H1 (cell line): Measurements from ENCODE around the gene UBC. TPM values are rescaled to one million over a fixed set of nuclear protein-coding genes. Genes with fewer than 3 reads are reported as not detected.

ENCODE experiments used
- JUN ChIP-seq: IDR thresholded peaks from 2 replicates; pipeline ENCODE4 v1.6.1; 2011; ENCODE audit warnings: low read depth, mild to moderate bottlenecking, improper control_type of control experiment, low read length
- KDM4A ChIP-seq: IDR thresholded peaks from one replicate; pipeline ENCODE4 v1.7.1; 2012; ENCODE audit warnings: low read depth, mild to moderate bottlenecking, moderate library complexity, low read length, inconsistent platforms; ENCODE audit not compliant: severe bottlenecking
- POLR2AphosphoS5 ChIP-seq: IDR thresholded peaks from 2 replicates; pipeline ENCODE4 v1.6.1; 2011; ENCODE audit warnings: low read depth, low read length
- POU5F1 ChIP-seq: IDR thresholded peaks from 2 replicates; pipeline ENCODE4 v1.6.1; 2011; ENCODE audit warnings: low read depth, mild to moderate bottlenecking, low read length, moderate library complexity
- SUZ12 ChIP-seq: fragments of 200-600 bp; sonication (generic); IDR thresholded peaks from 2 replicates; pipeline ENCODE4 v1.6.1; 2012; ENCODE audit warnings: mild to moderate bottlenecking, inconsistent platforms, low read length, moderate library complexity, mixed read lengths
- TBP ChIP-seq: IDR thresholded peaks from 2 replicates; pipeline ENCODE4 v1.6.1; 2011; ENCODE audit warnings: low read depth, low read length, improper control_type of control experiment
- polyA plus RNA-seq, 7 experiments: library from polyadenylated mRNA; depleted of rRNA in 3 of 7; stranded (reverse) in 5 of 7; unstranded in 2 of 7; fragments of >200 nt in 5 of 7; fragments of 200-250 nt in 2 of 7; gene quantifications; 1 replicate in 5 of 7; 2 replicates in 1 of 7; 4 replicates in 1 of 7; pipeline versions ENCODE4 v1.2.1 to v1.2.3, GENCODE V29; 2011 to 2013; ENCODE audit warnings: missing spikeins in 2 of 7, mixed read lengths in 2 of 7
- total RNA-seq: library from RNA; stranded (reverse); fragmentation: NEBNext Ultra II Directional; extraction: Animal tissue kit (Norgen Biotek cat#: 25700); gene quantifications from 2 replicates; pipeline ENCODE4 v1.2.1, GENCODE V29; 2021
- TF ChIP-seq, protein P1 (sequence below): fragments of 300-600 bp; sonication (generic); IDR thresholded peaks from 2 replicates; pipeline ENCODE4 v1.7.1; 2012; ENCODE audit warnings: low read length, moderate library complexity, mild to moderate bottlenecking, inconsistent platforms; ENCODE audit not compliant: insufficient replicate concordance
- TF ChIP-seq, protein P2 (sequence below): IDR thresholded peaks from 2 replicates; pipeline ENCODE4 v1.6.1; 2012; ENCODE audit warnings: inconsistent platforms
- TF ChIP-seq, protein P3 (sequence below): IDR thresholded peaks from 2 replicates; pipeline ENCODE4 v1.6.1; 2011; ENCODE audit warnings: low read depth, mild to moderate bottlenecking, low read length; ENCODE audit not compliant: insufficient read depth

The UBC gene
- total and polyA plus RNA-seq, 2 of the 8 experiments (the other 6 are each of a cell fraction or from before 2014, with no cell fraction given): 559 to 749 TPM

DNA sequence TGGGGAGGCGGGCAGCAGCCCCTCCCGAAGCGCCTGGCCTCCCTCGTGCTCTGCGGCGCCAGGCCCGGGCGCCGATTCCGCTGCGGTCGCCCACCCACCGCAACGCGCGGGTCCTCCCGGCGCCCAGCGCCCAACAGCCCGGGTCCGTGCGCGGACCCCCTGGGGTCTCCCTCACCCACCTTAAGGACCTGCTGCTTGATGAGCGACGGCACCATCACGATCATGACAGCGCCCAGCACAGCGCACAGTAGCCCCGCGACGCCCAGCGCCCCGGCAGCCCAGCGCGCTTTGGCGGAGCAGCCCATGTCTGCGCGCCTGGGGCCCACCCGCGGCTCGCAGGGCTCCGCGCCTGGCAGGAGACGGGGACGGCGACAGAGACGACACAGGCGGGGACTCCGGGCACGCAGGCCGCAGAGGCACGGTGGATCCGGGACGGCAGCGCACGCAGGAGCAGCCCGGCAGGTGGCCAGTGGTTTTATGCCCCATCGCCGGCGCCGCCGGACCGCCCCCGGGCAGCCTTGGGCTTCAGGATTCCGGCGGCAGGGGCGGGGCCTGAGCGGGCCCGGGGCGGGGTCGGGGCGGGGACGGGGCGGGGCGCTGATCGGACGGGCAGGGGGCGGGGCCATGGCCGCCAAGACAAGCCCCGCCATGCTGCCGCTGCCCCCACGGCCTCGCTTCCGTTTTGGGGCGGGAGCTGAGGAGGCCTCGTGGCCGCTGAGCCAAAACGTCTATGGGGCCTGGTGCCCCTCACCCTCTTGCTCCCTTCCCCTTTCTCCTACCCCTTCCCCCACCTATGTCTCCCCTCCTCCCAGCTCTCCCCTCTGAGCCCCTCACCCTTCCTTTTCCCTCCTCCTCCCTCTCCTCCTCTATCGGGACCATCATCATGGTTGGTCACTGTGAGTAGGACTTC lies 50.8 kb downstream of the UBC start, which contains the start of gene SCARB1 (continued):
- TF ChIP-seq, protein P1, sequence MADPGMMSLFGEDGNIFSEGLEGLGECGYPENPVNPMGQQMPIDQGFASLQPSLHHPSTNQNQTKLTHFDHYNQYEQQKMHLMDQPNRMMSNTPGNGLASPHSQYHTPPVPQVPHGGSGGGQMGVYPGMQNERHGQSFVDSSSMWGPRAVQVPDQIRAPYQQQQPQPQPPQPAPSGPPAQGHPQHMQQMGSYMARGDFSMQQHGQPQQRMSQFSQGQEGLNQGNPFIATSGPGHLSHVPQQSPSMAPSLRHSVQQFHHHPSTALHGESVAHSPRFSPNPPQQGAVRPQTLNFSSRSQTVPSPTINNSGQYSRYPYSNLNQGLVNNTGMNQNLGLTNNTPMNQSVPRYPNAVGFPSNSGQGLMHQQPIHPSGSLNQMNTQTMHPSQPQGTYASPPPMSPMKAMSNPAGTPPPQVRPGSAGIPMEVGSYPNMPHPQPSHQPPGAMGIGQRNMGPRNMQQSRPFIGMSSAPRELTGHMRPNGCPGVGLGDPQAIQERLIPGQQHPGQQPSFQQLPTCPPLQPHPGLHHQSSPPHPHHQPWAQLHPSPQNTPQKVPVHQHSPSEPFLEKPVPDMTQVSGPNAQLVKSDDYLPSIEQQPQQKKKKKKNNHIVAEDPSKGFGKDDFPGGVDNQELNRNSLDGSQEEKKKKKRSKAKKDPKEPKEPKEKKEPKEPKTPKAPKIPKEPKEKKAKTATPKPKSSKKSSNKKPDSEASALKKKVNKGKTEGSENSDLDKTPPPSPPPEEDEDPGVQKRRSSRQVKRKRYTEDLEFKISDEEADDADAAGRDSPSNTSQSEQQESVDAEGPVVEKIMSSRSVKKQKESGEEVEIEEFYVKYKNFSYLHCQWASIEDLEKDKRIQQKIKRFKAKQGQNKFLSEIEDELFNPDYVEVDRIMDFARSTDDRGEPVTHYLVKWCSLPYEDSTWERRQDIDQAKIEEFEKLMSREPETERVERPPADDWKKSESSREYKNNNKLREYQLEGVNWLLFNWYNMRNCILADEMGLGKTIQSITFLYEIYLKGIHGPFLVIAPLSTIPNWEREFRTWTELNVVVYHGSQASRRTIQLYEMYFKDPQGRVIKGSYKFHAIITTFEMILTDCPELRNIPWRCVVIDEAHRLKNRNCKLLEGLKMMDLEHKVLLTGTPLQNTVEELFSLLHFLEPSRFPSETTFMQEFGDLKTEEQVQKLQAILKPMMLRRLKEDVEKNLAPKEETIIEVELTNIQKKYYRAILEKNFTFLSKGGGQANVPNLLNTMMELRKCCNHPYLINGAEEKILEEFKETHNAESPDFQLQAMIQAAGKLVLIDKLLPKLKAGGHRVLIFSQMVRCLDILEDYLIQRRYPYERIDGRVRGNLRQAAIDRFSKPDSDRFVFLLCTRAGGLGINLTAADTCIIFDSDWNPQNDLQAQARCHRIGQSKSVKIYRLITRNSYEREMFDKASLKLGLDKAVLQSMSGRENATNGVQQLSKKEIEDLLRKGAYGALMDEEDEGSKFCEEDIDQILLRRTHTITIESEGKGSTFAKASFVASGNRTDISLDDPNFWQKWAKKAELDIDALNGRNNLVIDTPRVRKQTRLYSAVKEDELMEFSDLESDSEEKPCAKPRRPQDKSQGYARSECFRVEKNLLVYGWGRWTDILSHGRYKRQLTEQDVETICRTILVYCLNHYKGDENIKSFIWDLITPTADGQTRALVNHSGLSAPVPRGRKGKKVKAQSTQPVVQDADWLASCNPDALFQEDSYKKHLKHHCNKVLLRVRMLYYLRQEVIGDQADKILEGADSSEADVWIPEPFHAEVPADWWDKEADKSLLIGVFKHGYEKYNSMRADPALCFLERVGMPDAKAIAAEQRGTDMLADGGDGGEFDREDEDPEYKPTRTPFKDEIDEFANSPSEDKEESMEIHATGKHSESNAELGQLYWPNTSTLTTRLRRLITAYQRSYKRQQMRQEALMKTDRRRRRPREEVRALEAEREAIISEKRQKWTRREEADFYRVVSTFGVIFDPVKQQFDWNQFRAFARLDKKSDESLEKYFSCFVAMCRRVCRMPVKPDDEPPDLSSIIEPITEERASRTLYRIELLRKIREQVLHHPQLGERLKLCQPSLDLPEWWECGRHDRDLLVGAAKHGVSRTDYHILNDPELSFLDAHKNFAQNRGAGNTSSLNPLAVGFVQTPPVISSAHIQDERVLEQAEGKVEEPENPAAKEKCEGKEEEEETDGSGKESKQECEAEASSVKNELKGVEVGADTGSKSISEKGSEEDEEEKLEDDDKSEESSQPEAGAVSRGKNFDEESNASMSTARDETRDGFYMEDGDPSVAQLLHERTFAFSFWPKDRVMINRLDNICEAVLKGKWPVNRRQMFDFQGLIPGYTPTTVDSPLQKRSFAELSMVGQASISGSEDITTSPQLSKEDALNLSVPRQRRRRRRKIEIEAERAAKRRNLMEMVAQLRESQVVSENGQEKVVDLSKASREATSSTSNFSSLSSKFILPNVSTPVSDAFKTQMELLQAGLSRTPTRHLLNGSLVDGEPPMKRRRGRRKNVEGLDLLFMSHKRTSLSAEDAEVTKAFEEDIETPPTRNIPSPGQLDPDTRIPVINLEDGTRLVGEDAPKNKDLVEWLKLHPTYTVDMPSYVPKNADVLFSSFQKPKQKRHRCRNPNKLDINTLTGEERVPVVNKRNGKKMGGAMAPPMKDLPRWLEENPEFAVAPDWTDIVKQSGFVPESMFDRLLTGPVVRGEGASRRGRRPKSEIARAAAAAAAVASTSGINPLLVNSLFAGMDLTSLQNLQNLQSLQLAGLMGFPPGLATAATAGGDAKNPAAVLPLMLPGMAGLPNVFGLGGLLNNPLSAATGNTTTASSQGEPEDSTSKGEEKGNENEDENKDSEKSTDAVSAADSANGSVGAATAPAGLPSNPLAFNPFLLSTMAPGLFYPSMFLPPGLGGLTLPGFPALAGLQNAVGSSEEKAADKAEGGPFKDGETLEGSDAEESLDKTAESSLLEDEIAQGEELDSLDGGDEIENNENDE: no peak
- TF ChIP-seq TBP (peak; percentile 39; the same call in 1 of the 2 replicates), SUZ12 (no peak), POLR2AphosphoS5 (0 out of 2 replicates have a peak, but pooled peaks have one; percentile 18), POU5F1 (no peak), JUN (no peak), KDM4A (peak; percentile 88)
- TF ChIP-seq, protein P2, sequence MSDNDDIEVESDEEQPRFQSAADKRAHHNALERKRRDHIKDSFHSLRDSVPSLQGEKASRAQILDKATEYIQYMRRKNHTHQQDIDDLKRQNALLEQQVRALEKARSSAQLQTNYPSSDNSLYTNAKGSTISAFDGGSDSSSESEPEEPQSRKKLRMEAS: peak; percentile 94
- TF ChIP-seq, protein P3, sequence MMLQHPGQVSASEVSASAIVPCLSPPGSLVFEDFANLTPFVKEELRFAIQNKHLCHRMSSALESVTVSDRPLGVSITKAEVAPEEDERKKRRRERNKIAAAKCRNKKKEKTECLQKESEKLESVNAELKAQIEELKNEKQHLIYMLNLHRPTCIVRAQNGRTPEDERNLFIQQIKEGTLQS: no peak
